ENCODE measurements around the gene MOCS3.

The MOCS3 gene

DNA sequence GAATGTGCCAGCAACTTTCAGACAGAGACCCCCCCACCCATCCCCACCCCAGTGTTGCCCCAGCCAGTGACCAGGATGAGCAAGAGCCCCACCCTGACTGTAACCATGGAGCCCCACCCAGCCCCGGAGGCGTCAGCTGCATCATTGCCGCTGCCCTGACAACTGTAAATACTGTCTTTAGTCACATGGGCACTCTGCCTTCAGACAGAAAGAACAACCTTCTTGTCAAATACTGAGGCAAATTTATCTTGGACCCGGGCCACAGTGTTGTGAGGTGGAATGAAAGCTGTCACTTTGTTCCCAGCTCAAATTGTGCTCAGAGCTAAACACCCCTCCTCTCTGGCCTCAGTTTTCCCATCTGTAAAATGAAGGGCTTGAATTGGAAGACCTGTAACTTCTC, 23.7 kb downstream of the MOCS3 start:
- no peaks in the 10 kb centered on the region for H3K36me3 Mint-ChIP-seq (ENCODE audit: low read depth)
- peaks cover 12% of the 10 kb centered on the region for H3K27me3 Mint-ChIP-seq (ENCODE audit: low read depth)
- no peaks in the 10 kb centered on the region for H3K9me3 Mint-ChIP-seq
- H3K4me1 Mint-ChIP-seq (ENCODE audit: low read depth): no peaks in the 10 kb centered on the region
- no peak overlapping the region for H3K4me3 Mint-ChIP-seq
- H3K27ac Mint-ChIP-seq: no peak overlapping the region

DNA sequence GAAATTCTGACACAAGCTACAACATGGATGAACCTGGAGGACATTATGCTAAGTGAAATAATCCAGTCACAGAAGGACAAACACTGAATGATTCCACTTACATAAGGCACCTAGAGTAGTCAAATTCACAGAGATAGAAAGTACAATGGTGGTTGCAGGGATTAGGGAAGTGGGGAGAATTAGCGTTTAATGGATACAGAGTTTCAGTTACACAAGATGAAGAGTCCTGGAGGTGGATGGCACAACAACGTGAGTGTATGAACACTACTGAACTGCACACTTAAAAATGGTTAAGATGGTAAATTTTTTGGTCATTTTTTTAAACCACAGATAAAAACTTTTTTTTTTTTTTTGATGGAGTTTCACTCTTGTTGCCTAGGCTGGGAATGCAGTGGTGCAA, 24.7 kb downstream of the MOCS3 start:
- no peaks in the 10 kb centered on the region for H3K36me3 Mint-ChIP-seq (ENCODE audit: low read depth)
- H3K4me3 Mint-ChIP-seq: no peak overlapping the region
- peaks cover 19% of the 10 kb centered on the region for H3K27me3 Mint-ChIP-seq (ENCODE audit: low read depth)
- no peaks in the 10 kb centered on the region for H3K4me1 Mint-ChIP-seq (ENCODE audit: low read depth)
- H3K27ac Mint-ChIP-seq: no peak overlapping the region
- no peaks in the 10 kb centered on the region for H3K9me3 Mint-ChIP-seq

GRCh38 chr20:50987493-50988210, 29.0 kb downstream of the MOCS3 start:
- H3K4me3 Mint-ChIP-seq: no peak overlapping the region
- no peak overlapping the region for H3K27ac Mint-ChIP-seq
- peaks cover 16% of the 10 kb centered on the region for H3K27me3 Mint-ChIP-seq (ENCODE audit: low read depth)
- no peaks in the 10 kb centered on the region for H3K4me1 Mint-ChIP-seq (ENCODE audit: low read depth)
- no peaks in the 10 kb centered on the region for H3K9me3 Mint-ChIP-seq
- no peaks in the 10 kb centered on the region for H3K36me3 Mint-ChIP-seq (ENCODE audit: low read depth)

- peaks cover 4% of the 10 kb centered on the region for H3K4me1 Mint-ChIP-seq (ENCODE audit: low read depth)
- H3K4me3 Mint-ChIP-seq: no peak overlapping the region
- no peak overlapping the region for H3K27ac Mint-ChIP-seq
- peaks cover 7% of the 10 kb centered on the region for H3K27me3 Mint-ChIP-seq (ENCODE audit: low read depth)
- H3K36me3 Mint-ChIP-seq (ENCODE audit: low read depth): no peaks in the 10 kb centered on the region
- H3K9me3 Mint-ChIP-seq: no peaks in the 10 kb centered on the region
Measured at GRCh38 chr20:50991076-50991475, 32.5 kb downstream of the MOCS3 start.

DNA sequence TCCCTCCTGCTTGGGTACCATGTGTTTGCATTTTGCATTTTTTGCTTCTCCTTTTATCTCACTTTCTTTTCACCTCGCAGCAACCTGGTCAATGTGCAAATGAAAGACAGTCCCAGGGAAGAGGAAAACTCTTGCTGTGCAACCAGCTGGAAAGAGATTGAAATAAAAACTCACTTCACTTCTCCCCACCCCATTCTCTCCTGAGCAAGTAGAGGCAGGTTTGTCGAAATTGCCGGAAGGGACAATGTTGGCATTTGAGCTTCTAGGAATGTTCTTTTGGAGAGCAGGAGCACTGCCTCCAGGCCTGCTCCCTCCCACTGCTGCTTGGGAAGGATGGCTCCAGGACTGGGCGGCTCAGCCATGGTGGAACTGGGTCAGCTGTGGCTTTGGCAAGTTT, 33.7 kb downstream of the MOCS3 start:
- Mint-ChIP-seq H3K27me3 (ENCODE audit: low read depth) (peaks cover 7% of the 10 kb centered on the region), H3K4me3 (no peak overlapping the region), H3K9me3 (no peaks in the 10 kb centered on the region), H3K36me3 (ENCODE audit: low read depth) (no peaks in the 10 kb centered on the region), H3K27ac (no peak overlapping the region), H3K4me1 (ENCODE audit: low read depth) (peaks cover 4% of the 10 kb centered on the region)

DNA sequence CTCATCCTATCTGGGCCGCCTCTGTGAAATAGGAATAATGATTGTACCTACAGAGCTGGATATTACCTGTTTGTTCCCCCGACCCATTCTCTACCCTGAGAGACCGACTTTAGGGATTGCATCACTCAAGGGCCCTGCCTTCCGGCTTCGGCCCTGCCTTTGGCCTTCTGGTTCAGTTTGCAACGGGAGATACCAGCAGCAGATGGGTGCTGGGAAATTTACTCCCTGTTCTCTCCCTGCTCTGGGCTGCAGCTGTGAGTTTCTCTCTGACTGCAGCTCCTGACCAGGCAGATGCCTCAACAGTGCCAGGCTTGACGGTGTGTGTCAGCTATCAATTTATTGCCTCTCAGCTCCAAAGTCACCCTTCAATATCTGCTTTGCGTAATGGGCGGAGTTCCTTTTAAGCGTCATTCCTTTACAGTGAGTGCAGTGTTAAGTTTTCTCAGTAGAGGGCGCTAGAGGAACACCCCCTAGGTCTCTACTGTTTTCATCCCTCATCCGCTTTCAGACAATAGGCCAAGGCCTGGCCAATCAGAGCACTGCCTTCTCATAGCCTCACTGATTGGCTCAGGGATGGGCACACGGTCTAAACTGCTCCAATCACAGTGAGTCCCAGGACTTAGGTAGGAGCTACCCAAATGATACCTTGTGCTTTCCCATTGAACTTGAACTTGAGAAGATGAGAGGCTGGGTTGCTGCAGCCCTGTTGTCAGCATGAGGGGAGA, 34.3 kb downstream of the MOCS3 start:
- Mint-ChIP-seq H3K4me1 (ENCODE audit: low read depth) (peaks cover 4% of the 10 kb centered on the region), H3K4me3 (no peak overlapping the region), H3K36me3 (ENCODE audit: low read depth) (no peaks in the 10 kb centered on the region), H3K27me3 (ENCODE audit: low read depth) (peaks cover 2% of the 10 kb centered on the region), H3K27ac (no peak overlapping the region), H3K9me3 (no peaks in the 10 kb centered on the region)

DNA sequence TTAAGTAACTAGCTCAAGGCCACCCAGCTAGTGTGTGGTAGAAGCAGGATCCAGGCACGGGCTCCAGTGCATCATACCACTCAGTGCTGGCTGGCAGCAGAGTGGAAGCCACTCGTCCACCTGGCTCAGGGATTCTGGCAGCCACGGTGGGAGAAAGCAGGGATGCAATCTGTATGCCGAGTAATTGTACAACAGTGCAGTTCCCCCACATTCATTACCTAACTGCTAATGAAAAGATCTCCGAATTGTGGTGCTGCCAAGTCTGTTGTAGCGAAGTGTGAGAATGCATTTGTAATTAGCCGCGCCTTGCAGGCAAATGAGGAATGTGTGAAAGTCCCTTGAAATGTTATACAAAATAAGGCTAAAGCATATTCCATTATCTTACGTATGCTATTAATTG, 35.3 kb downstream of the MOCS3 start:
- no peaks in the 10 kb centered on the region for H3K27me3 Mint-ChIP-seq (ENCODE audit: low read depth)
- no peaks in the 10 kb centered on the region for H3K9me3 Mint-ChIP-seq
- no peak overlapping the region for H3K27ac Mint-ChIP-seq
- no peaks in the 10 kb centered on the region for H3K36me3 Mint-ChIP-seq (ENCODE audit: low read depth)
- no peak overlapping the region for H3K4me3 Mint-ChIP-seq
- H3K4me1 Mint-ChIP-seq (ENCODE audit: low read depth): peaks cover 4% of the 10 kb centered on the region

GRCh38 chr20:50995506-50995905, 36.9 kb downstream of the MOCS3 start:
- Mint-ChIP-seq H3K36me3 (ENCODE audit: low read depth) (no peaks in the 10 kb centered on the region), H3K27me3 (ENCODE audit: low read depth) (no peaks in the 10 kb centered on the region), H3K4me3 (no peak overlapping the region), H3K9me3 (no peaks in the 10 kb centered on the region), H3K4me1 (ENCODE audit: low read depth) (peaks cover 4% of the 10 kb centered on the region), H3K27ac (no peak overlapping the region)

DNA sequence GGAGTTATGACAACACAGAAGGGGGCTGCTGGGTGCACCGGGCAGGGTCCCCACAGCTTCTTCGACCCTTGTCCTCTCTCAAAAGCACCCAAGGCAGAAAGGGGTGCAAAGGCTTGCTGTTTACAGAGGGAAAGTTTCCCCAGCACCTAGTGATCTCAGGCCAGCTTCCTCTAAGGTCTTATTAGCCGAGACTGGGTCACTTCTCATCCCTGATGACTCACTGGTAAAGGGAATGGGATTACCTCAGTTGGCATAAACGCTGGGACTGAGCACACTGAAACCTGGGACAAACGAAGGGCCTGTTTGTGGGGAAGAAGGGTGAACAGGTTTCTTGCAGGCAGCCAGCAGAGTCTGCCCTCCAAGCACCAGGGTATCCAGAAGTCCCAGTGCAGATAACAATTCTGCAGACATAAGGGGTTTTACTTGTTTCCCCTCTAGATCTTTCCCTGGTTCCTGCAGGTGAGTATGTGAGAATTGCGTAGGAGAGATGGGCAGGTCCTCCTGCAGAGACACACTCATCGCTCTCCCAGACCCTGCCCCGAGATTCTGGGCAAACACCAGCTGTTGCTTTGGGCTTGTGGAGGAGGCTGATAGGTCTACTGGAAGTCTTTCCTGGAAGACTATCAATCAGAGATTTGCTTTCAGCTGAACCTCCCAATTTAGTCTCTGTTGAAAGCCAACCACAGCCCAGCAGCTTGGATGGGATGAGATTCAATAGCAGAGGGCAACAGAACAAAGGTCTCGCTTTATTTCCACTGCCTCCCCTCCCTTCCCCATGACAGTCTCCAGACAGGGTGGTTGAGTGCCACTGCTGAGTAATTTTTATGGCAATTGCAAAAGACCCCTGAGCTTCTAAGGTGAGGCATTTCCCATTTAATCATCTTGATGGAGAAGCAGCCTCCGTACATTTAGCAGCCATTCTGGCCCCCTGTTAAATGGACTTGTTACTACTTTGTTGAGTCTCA, 38.6 kb downstream of the MOCS3 start:
- Mint-ChIP-seq H3K36me3 (ENCODE audit: low read depth) (no peaks in the 10 kb centered on the region), H3K9me3 (no peaks in the 10 kb centered on the region), H3K4me3 (no peak overlapping the region), H3K27ac (no peak overlapping the region), H3K4me1 (ENCODE audit: low read depth) (peaks cover 4% of the 10 kb centered on the region), H3K27me3 (ENCODE audit: low read depth) (peaks cover 5% of the 10 kb centered on the region)

GRCh38 chr20:50999355-50999754, 40.7 kb downstream of the MOCS3 start:
- Mint-ChIP-seq H3K4me3 (no peak overlapping the region), H3K9me3 (no peaks in the 10 kb centered on the region), H3K27me3 (ENCODE audit: low read depth) (peaks cover 5% of the 10 kb centered on the region), H3K4me1 (ENCODE audit: low read depth) (no peaks in the 10 kb centered on the region), H3K36me3 (ENCODE audit: low read depth) (no peaks in the 10 kb centered on the region), H3K27ac (no peak overlapping the region)

GRCh38 chr20:51001430-51002265, 43.0 kb downstream of the MOCS3 start:
- Mint-ChIP-seq H3K27me3 (ENCODE audit: low read depth) (peaks cover 5% of the 10 kb centered on the region), H3K4me3 (no peak overlapping the region), H3K9me3 (no peaks in the 10 kb centered on the region), H3K27ac (no peak overlapping the region), H3K4me1 (ENCODE audit: low read depth) (no peaks in the 10 kb centered on the region), H3K36me3 (ENCODE audit: low read depth) (no peaks in the 10 kb centered on the region)

GRCh38 chr20:51002633-51003032, 44.0 kb downstream of the MOCS3 start:
- Mint-ChIP-seq H3K36me3 (ENCODE audit: low read depth) (no peaks in the 10 kb centered on the region), H3K4me1 (ENCODE audit: low read depth) (no peaks in the 10 kb centered on the region), H3K27ac (no peak overlapping the region), H3K9me3 (no peaks in the 10 kb centered on the region), H3K4me3 (no peak overlapping the region), H3K27me3 (ENCODE audit: low read depth) (peaks cover 5% of the 10 kb centered on the region)

- Mint-ChIP-seq H3K27ac (no peak overlapping the region), H3K27me3 (ENCODE audit: low read depth) (peaks cover 5% of the 10 kb centered on the region), H3K4me3 (no peak overlapping the region), H3K4me1 (ENCODE audit: low read depth) (no peaks in the 10 kb centered on the region), H3K9me3 (no peaks in the 10 kb centered on the region), H3K36me3 (ENCODE audit: low read depth) (no peaks in the 10 kb centered on the region)
Measured at GRCh38 chr20:51003753-51004152, 45.1 kb downstream of the MOCS3 start.

DNA sequence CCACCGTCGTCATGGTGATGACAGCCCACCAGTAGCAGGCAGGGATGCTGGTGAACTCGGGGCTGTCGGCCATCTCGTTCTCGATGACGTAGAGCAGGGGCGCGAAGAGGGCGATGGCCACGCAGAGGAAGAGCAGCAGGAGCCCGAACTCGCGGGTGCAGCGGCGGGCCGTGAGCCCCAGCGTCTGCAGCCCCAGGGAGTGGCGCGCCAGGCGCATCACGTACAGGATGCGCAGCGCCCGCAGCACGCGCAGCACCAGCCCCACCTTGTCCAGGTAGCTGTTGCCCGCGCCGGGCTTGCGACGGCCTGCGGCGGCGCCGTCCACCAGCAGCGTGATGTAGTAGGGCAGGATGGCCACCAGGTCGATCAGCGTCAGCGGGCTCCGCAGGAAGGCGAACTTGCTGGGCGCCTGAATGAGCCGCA, 45.7 kb downstream of the MOCS3 start:
- no peak overlapping the region for H3K4me3 Mint-ChIP-seq
- no peak overlapping the region for H3K27ac Mint-ChIP-seq
- no peaks in the 10 kb centered on the region for H3K36me3 Mint-ChIP-seq (ENCODE audit: low read depth)
- peaks cover 5% of the 10 kb centered on the region for H3K27me3 Mint-ChIP-seq (ENCODE audit: low read depth)
- H3K4me1 Mint-ChIP-seq (ENCODE audit: low read depth): no peaks in the 10 kb centered on the region
- no peaks in the 10 kb centered on the region for H3K9me3 Mint-ChIP-seq

All from T-helper 1 cell treated with Interleukin-12 subunit alpha and Interleukin-12 subunit beta and Interleukin-4 antibody, amounts not matched to agents 30 μg/mL and 1 μg/mL, for 36 hours (primary cell).